Fibroblast of mammary gland (primary cell): ENCODE measurements around the gene FYN.
"Not testable (repeated sequence)": the region's sequence is repeated elsewhere in the genome, so short reads cannot be mapped to it uniquely, and the experiment has no call there.

Experiments used
- DNase-seq: peaks from one replicate; pipeline ENCODE4 v3.0.0-alpha.2; 2010; ENCODE audit warnings: low read depth
- H3K4me3 ChIP-seq: 2 replicates; pipeline ENCODE4 v1.5.1; 2011; ENCODE audit warnings: low read depth, mild to moderate bottlenecking, low read length, moderate library complexity; ENCODE audit not compliant: control insufficient read depth
- CTCF ChIP-seq: conservative IDR thresholded peaks from 2 replicates; pipeline ENCODE4 v1.5.1; 2011; ENCODE audit warnings: low read depth, low read length, inconsistent platforms; ENCODE audit not compliant: control insufficient read depth, insufficient read depth

FYN gene

GRCh38 chr6:111642463-111643158 is 230.6 kb downstream of the FYN start:
- TF ChIP-seq CTCF: peak; percentile 79
- peak; percentile 86 for DNase-seq
- no peak overlapping the region for H3K4me3 ChIP-seq

GRCh38 chr6:111639266-111639665 is 234.0 kb downstream of the FYN start:
- H3K4me3 ChIP-seq: no peak overlapping the region
- TF ChIP-seq CTCF: no peak
- no peak for DNase-seq

GRCh38 chr6:111634981-111635380 is 238.3 kb downstream of the FYN start:
- H3K4me3 ChIP-seq, DNase-seq: not testable (repeated sequence)

GRCh38 chr6:111633822-111634221 is 239.4 kb downstream of the FYN start:
- no peak for TF ChIP-seq CTCF
- DNase-seq: peak; percentile 32
- no peak overlapping the region for H3K4me3 ChIP-seq

GRCh38 chr6:111632468-111633247 is 240.6 kb downstream of the FYN start:
- H3K4me3 ChIP-seq: no peak overlapping the region
- DNase-seq: no peak
- TF ChIP-seq CTCF: no peak

- no peak for DNase-seq
- no peak for TF ChIP-seq CTCF
- no peak overlapping the region for H3K4me3 ChIP-seq
Measured at GRCh38 chr6:111631903-111632460, 241.3 kb downstream of the FYN start.

GRCh38 chr6:111631018-111631417 is 242.2 kb downstream of the FYN start:
- H3K4me3 ChIP-seq: no peak overlapping the region
- no peak for DNase-seq
- no peak for TF ChIP-seq CTCF
